ENCODE results near the gene DTYMK.

The DTYMK gene

GRCh38 chr2:241730671-241731293 is 44.2 kb upstream of the DTYMK start:
- TF ChIP-seq, protein P1, sequence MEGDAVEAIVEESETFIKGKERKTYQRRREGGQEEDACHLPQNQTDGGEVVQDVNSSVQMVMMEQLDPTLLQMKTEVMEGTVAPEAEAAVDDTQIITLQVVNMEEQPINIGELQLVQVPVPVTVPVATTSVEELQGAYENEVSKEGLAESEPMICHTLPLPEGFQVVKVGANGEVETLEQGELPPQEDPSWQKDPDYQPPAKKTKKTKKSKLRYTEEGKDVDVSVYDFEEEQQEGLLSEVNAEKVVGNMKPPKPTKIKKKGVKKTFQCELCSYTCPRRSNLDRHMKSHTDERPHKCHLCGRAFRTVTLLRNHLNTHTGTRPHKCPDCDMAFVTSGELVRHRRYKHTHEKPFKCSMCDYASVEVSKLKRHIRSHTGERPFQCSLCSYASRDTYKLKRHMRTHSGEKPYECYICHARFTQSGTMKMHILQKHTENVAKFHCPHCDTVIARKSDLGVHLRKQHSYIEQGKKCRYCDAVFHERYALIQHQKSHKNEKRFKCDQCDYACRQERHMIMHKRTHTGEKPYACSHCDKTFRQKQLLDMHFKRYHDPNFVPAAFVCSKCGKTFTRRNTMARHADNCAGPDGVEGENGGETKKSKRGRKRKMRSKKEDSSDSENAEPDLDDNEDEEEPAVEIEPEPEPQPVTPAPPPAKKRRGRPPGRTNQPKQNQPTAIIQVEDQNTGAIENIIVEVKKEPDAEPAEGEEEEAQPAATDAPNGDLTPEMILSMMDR (IDR thresholded peaks at IDR 0.05; ENCODE audit: low read depth, low read length), result no peak
- no peak for DNase-seq (ENCODE audit: extremely low read depth, low read depth)

- TF ChIP-seq, protein P1 (IDR thresholded peaks at IDR 0.05; ENCODE audit: low read depth, low read length), result no peak
- no peak for DNase-seq (ENCODE audit: extremely low read depth, low read depth)
Observed at GRCh38 chr2:241729868-241730267, 43.3 kb upstream of the DTYMK start.

- no peak for DNase-seq (ENCODE audit: extremely low read depth, low read depth)
- TF ChIP-seq, protein P1 (IDR thresholded peaks at IDR 0.05; ENCODE audit: low read depth, low read length), result no peak
Observed at GRCh38 chr2:241728627-241729026, 42.0 kb upstream of the DTYMK start.

- TF ChIP-seq, protein P1 (IDR thresholded peaks at IDR 0.05; ENCODE audit: low read depth, low read length), result no peak
- no peak for DNase-seq (ENCODE audit: extremely low read depth, low read depth)
Observed at GRCh38 chr2:241728000-241728399, 41.4 kb upstream of the DTYMK start.

DNA sequence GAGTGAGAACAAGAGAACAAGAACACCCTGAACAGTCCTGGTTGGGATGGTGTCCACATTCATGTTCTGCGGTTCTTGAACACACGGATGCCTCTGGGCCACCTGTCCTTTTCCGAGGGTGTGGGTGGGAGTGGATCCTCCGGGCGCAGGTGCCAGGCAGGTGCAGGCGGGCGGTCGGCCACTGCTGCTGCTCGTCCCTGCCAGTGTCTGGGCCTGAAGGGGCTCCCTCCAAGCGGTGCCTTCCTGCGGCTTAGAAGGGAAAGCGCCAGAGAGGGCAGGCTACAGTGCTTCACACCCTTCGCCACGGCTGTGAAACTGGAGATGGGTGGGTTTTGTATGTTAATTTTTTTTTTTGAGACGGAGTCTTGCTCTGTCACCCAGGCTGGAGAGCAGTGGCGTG is 39.8 kb upstream of the DTYMK start:
- TF ChIP-seq, protein P1 (IDR thresholded peaks at IDR 0.05; ENCODE audit: low read depth, low read length), result no peak

DNA sequence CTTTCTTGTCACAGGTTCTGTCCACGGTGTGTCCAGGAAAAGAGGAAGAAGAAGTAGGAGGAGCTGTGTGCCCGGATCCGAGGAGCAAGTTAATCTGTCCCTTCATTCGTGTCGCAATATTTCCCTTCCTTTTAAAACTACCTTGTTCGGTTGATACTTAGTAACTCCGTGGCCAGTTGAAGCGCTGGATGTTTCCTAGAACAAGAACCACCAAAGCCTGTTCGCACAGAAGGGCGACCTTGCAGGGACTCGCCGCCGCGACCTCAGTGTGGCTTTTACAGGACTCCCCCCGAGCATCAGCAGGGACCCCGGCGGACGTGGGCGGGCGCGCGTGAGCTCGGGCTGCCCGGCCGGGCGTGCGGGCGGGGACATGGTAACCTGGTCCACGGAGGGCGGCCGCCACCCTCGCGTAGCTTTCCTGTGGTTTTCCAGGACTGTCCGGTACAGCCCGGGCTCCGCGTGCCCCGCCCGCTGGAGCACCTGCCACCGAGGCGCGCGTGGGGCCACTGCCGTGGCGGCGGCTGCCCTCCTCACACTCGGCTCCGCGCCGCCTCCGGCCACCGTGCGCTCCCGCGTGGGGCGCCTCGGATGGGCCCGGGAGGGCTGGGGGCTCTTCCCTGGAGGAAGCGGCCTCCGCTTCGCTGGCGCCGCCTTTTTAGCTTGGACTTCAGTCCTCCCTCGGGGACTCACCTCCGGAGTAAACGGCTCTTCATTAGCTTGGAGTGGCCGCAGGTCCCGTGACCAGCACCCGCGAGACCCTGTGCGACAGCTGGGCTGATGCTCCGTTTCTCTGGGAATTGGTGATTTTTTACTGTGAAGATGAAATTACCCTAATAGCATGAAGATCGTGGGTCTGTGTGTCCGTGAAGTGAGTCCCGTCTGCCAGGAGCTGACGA is 38.6 kb upstream of the DTYMK start:
- no peak for DNase-seq (ENCODE audit: extremely low read depth, low read depth)
- TF ChIP-seq, protein P1 (IDR thresholded peaks at IDR 0.05; ENCODE audit: low read depth, low read length), result no peak

More for the DNA sequence above, 39.8 kb upstream of the DTYMK start:
- DNase-seq (ENCODE audit: extremely low read depth, low read depth), result no peak

Measured in AG09319 (cell line).